DOHH2 (cell line): ENCODE results near the gene RPS6KB2.

ENCODE experiments used
- H3F3A ChIP-seq: fragments of 200-600 bp; sonication (generic), shearing (Covaris generic); 2 replicates; pipeline ENCODE4 v1.6.0; 2016; ENCODE audit warnings: antibody characterized with exemption, mild to moderate bottlenecking; ENCODE audit not compliant: control insufficient read depth, insufficient read depth
- H3K27ac ChIP-seq: fragments of 200-600 bp; sonication (generic); 2 replicates; pipeline ENCODE4 v1.5.1; 2014; ENCODE audit warnings: low read depth, mild to moderate bottlenecking, low read length, moderate library complexity
- H3K27me3 ChIP-seq: fragments of 200-600 bp; sonication (generic); 2 replicates; pipeline ENCODE4 v1.6.1; 2014; ENCODE audit warnings: mild to moderate bottlenecking, low read length, mixed read lengths; ENCODE audit not compliant: control insufficient read depth
- H3K36me3 ChIP-seq: fragments of 200-600 bp; sonication (generic); 2 replicates; pipeline ENCODE4 v1.6.1; 2014; ENCODE audit warnings: mild to moderate bottlenecking, low read length, moderate library complexity, mixed read lengths; ENCODE audit not compliant: control insufficient read depth
- H3K4me1 ChIP-seq: fragments of 200-600 bp; sonication (generic); 2 replicates; pipeline ENCODE4 v1.6.1; 2014; ENCODE audit warnings: mild to moderate bottlenecking, low read length, mixed read lengths; ENCODE audit not compliant: control insufficient read depth
- H3K4me2 ChIP-seq: fragments of 200-600 bp; sonication (generic); 2 replicates; pipeline ENCODE4 v1.6.0; 2014; ENCODE audit warnings: mild to moderate bottlenecking, low read length, moderate library complexity
- H3K4me3 ChIP-seq: fragments of 200-600 bp; sonication (generic); 2 replicates; pipeline ENCODE4 v1.5.1; 2014; ENCODE audit warnings: mild to moderate bottlenecking, low read length, mixed read lengths
- H3K79me2 ChIP-seq: fragments of 200-600 bp; sonication (generic); 2 replicates; pipeline ENCODE4 v1.6.1; 2014; ENCODE audit warnings: mild to moderate bottlenecking, low read length, mixed read lengths; ENCODE audit not compliant: control insufficient read depth
- H3K9me2 ChIP-seq: fragments of 200-600 bp; sonication (generic); replicated peaks from 2 replicates; pipeline ENCODE4 v1.6.1; 2014; ENCODE audit warnings: mild to moderate bottlenecking, low read length, mixed read lengths; ENCODE audit not compliant: control insufficient read depth
- H3K9me3 ChIP-seq: fragments of 200-600 bp; sonication (generic); 2 replicates; pipeline ENCODE4 v1.6.1; 2014; ENCODE audit warnings: antibody characterized with exemption, low read length, mixed read lengths; ENCODE audit not compliant: control insufficient read depth, insufficient read depth
- H4K20me1 ChIP-seq: fragments of 200-600 bp; sonication (generic); 2 replicates; pipeline ENCODE4 v1.6.0; 2014; ENCODE audit warnings: low read depth, mild to moderate bottlenecking, antibody characterized with exemption, low read length, moderate library complexity; ENCODE audit not compliant: control insufficient read depth, insufficient read depth
- CTCF ChIP-seq: fragments of 200-600 bp; sonication (generic); IDR thresholded peaks from one replicate; pipeline ENCODE4 v1.5.1; 2014; ENCODE audit warnings: antibody characterized with exemption, mild to moderate bottlenecking, low read depth, low read length; ENCODE audit not compliant: poor library complexity, severe bottlenecking
- EZH2phosphoT487 ChIP-seq: fragments of 200-600 bp; sonication (generic); IDR thresholded peaks from 2 replicates; pipeline ENCODE4 v1.6.1; 2017; ENCODE audit warnings: borderline replicate concordance, mild to moderate bottlenecking, antibody characterized with exemption, low read length, moderate library complexity, mixed read lengths

The RPS6KB2 gene

GRCh38 chr11:67404515-67405195 lies 23.6 kb upstream of the RPS6KB2 start:
- Histone ChIP-seq H3K9me2 (no peaks in the 10 kb centered on the region), H3F3A (peaks cover 21% of the 10 kb centered on the region), H3K4me1 (peaks cover 79% of the 10 kb centered on the region), H3K4me3 (peak overlapping the region; percentile 93), H3K9me3 (no peaks in the 10 kb centered on the region), H4K20me1 (peaks cover 7% of the 10 kb centered on the region; the same call in 1 of the 2 replicates), H3K79me2 (peaks cover 64% of the 10 kb centered on the region), H3K4me2 (peak overlapping the region; percentile 80), H3K27ac (peak overlapping the region; percentile 96), H3K36me3 (peaks cover 72% of the 10 kb centered on the region), H3K27me3 (no peaks in the 10 kb centered on the region)
- no peak for TF ChIP-seq EZH2phosphoT487
- TF ChIP-seq CTCF, result no peak

GRCh38 chr11:67405196-67405567 lies 23.1 kb upstream of the RPS6KB2 start:
- H3K36me3 ChIP-seq, result peaks cover 71% of the 10 kb centered on the region
- H3K4me3 ChIP-seq, result peak overlapping the region; percentile 93
- peaks cover 58% of the 10 kb centered on the region for H3K79me2 ChIP-seq
- H3K4me2 ChIP-seq, result peak overlapping the region; percentile 80
- H3K9me2 ChIP-seq, result no peaks in the 10 kb centered on the region
- H3K27ac ChIP-seq, result peak overlapping the region; percentile 96
- no peaks in the 10 kb centered on the region for H3K27me3 ChIP-seq
- H3F3A ChIP-seq, result peaks cover 22% of the 10 kb centered on the region
- H3K4me1 ChIP-seq, result peaks cover 82% of the 10 kb centered on the region
- no peak for TF ChIP-seq CTCF
- no peak for TF ChIP-seq EZH2phosphoT487
- peaks cover 7% of the 10 kb centered on the region; the same call in 1 of the 2 replicates for H4K20me1 ChIP-seq
- no peaks in the 10 kb centered on the region for H3K9me3 ChIP-seq

- Histone ChIP-seq H3K9me3 (no peaks in the 10 kb centered on the region), H3K4me3 (peak overlapping the region; percentile 93), H4K20me1 (0 out of 2 replicates have a peak, but pooled peaks cover 1% of the 10 kb centered on the region), H3K4me2 (peak overlapping the region; percentile 80), H3K27me3 (no peaks in the 10 kb centered on the region), H3F3A (peaks cover 24% of the 10 kb centered on the region), H3K9me2 (no peaks in the 10 kb centered on the region), H3K27ac (peak overlapping the region; percentile 96), H3K4me1 (peaks cover 82% of the 10 kb centered on the region), H3K79me2 (peaks cover 52% of the 10 kb centered on the region), H3K36me3 (peaks cover 65% of the 10 kb centered on the region)
- TF ChIP-seq CTCF, result no peak
- TF ChIP-seq EZH2phosphoT487, result no peak
Measured at GRCh38 chr11:67405688-67406339, 22.5 kb upstream of the RPS6KB2 start.
